Endothelial cell of hepatic sinusoid (primary cell): ENCODE measurements around the gene SDF2L1.
"Not testable (repeated sequence)": the region's sequence is repeated elsewhere in the genome, so short reads cannot be mapped to it uniquely, and the experiment has no call there.

Source experiments
- in situ Hi-C: cut with HindIII; loops from 2 replicates; pipeline ENCODE4 v1.10.0; 2017; ENCODE audit warnings: low sequenced_read_pairs

The SDF2L1 gene, protein sequence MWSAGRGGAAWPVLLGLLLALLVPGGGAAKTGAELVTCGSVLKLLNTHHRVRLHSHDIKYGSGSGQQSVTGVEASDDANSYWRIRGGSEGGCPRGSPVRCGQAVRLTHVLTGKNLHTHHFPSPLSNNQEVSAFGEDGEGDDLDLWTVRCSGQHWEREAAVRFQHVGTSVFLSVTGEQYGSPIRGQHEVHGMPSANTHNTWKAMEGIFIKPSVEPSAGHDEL

DNA sequence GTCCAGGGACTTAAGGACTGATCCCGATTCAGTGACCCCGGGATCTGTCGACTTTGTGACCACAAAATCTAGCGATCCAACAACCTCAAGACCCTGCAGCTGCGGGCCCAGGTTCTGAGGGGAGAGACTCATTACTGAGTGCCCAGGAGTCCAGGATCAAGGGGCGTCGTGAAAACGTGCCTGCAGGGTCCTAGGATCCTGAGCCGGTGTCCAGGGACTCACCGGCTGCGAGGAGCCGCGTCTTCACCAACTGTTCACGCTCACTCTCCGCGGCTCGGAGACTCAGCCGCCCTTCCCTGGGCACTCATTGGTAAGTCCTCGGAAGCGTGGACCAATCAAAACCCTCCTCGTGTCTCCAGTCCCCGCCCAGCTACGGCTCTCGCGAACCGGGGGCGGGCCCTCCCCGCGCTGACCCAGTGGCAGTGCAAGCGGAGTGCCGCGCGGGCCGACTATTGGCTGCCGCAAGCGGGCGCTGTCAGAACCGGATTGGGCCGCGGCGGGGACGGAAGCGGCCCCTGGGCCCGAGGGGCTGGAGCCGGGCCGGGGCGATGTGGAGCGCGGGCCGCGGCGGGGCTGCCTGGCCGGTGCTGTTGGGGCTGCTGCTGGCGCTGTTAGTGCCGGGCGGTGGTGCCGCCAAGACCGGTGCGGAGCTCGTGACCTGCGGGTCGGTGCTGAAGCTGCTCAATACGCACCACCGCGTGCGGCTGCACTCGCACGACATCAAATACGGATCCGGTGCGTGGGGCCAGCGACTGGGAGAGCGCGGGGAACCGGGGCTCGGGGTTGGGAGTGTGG, at the start of gene SDF2L1:
Gene SDF2L1 (plus strand): TSS at position 514 of the 795 bp plus-strand sequence. CDS start 35 bp downstream, at position 549.
- in situ Hi-C loops = no loop called here

DNA sequence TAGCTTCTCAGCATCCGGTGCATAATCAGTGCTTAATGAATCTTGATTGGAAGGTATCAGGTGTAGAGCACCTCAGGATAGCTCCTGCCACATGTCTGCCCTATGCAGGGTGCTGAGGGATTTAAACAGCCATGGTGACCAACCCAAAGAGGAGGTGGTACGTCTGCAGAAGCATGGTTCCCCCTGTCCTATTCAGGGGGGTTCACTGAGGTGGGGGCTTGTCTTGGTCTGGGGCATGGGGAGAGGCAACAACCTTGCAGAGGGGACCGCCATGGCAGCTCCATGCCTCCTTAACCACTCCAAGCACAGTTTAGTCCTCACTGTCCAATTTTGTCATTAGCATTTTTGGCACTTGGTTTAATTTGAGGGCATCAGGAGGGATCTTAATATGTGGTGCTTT, 49.7 kb upstream of the SDF2L1 start:
- in situ Hi-C loops = no loop called here

DNA sequence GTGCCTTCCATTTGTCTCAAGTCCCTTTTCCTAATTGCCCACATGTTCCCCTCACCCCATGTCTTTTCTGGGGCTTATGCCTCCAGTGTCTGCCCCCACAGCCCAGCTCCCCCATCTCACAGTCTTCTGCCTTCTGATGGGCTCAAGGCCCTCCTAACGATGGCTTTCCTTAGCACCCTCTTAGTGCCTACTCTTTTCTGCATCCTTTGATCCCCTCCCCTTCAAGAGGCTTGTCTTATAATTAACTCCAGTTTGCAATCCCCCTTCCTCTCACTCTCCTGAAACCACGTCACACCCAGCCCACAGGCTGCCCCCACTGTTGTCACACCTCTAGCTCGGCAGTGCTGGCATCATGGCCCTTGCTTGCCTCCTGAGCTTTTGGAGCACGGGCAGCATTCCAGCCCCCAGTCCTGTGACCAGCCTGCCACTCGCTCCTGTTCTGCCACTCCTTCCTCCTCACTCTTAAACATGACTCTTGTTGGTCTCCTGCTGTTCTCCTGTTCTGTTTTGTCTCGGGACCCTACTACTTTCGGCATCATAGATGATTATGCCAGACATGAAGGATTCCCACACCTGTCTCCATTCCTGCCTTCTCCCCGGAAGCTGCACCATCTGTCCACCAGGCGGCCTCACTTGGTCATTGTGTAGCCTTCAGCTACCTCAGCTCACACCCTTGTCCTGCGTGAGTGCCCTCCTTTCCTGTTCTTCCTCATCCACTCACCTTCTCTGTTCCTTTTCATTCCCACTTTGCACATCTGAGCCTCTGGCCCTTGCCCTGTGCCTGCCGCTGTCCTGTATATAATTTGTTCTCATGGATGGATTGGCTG, 48.5 kb upstream of the SDF2L1 start:
- in situ Hi-C loops = no loop called here

DNA sequence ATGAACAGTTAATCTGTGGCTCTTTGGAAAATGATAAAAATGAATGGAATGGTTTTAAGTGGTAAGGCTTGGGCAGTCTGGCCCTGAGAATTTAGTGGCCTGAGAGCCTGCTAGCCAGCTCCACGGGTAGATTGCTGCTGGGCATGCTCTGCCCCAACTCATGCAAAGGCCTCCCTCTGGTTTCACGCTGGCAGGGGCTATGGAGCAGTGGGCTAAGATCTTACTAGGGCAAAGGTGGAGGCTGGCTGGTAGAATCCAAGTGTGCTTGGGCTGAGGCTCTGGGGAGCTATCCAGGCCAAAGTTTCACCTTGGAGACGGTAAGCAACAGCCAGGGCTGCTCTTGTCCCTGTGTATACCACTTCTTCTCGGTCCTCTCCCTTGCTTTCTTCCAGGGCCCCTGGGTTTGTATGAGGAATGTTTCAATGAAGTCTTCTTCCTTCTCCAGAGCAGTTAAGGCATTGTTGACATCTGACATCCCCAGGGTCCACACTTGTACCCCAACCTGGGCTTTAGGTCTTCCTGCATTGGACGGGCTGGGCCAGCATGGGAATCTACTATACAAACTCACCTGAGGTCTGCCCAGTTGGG, 47.1 kb upstream of the SDF2L1 start:
- in situ Hi-C loops = no loop called here

DNA sequence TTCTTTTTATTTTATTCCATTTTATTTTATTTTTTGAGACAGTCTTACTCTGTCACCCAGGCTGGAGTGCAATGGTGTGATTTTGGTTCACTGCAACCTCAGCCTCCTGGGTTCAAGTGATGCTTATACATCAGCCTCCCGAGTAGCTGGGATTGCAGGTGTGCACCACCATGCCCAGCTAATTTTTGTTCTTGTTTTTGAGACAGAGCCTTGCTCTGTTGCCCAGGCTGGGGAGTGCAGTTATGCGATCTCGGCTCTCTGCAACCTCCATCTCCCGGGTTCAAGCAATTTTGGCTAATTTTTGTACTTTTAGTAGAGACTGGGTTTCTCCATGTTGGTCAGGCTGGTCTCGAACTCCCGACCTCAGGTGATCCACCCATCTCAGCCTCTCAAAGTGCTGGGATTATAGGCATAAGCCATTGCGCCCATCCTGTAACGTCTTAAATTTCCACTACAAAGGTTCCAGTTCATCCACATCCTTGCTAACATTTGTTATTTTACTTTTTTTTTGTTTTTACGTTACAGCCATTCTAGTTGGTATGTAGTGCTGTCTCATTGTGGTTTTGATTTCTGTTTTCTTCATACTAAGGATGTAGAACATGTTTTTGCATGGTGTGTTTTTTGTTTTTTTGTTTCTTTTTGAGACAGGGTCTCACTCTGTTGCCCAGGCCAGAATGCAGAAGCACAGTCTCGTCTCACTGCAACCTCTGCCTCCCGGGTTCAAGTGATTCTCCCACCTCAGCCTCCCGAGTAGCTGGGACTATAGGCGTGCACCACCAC, 45.6 kb upstream of the SDF2L1 start:
- in situ Hi-C loops = not testable (repeated sequence)

DNA sequence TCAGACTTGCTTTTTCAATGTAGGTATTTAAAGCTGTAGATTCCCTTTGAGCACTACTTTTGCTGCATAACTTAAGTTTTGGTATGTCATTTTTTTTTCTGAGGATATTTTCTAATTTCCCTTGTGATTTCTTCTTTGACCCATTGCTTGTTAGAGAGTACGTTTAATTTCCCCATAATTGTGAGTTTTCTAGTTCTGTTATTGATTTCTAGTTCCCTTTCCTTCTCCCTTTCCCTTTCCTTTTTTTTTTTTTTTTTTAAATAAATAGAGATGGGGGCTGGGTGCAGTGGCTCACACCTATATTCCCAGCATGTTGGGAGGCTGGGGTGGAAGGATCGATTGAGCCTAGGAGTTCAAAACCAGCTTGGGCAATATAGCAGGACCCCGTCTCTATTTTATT, 43.8 kb upstream of the SDF2L1 start:
- in situ Hi-C loops = no loop called here

DNA sequence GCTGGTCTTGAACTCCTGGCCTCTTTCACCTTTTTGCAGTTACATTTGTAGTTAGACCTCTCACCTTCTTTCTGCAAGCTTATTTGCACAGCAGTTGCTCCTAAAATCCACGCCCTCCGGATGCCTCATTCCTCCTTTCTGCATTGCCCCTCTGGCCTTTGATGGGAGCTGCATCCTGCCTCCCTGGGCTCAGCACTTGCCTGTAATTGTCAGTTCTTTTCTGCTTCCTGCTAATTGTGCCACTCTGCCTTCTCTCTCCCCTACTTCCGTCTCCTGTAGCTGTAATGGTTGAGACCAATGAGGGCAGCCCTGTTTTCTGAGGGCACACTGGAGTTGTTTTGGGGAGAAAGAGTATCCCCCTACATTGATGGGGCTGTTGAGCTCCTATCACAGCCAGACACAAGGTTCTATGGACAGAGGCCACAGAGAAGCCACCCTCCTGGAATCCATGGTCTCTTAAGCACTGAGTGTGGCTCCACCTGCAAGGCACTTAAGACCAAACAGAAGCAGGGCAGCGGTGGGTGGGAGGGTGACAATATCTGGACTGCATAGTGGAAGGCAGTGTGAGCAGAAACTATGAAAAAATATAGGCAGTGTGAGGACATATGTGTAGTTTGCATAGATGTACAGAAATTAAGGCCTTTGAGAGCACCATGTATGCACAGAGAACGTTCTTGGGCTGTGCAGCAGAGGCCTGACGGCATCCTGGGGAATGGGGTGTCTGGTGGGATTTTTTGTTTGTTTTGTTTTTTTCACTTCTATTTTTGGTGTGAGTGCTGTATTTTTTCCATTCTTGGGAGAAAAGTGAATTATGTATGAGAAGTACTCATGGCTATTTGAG, 42.8 kb upstream of the SDF2L1 start:
- in situ Hi-C loops = no loop called here

DNA sequence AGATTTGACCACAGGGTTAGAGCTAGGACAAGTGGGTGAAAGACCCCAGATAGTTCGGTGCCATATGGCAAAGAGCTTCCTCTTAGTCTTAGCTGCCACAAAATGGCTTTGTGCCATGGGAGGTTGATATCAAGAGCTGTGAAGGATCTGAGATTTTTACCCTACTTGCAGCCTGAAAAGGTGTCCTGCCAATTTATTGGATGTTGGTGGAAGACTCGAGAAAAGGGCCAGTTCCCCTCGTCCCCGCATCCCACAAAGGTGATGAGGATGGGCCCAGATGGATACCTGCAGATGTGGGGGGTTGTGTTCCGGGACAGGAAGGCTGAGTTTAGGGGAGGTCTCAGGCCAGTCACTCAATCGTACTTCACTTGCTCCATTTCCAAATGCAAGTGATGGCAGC, 39.5 kb upstream of the SDF2L1 start:
- in situ Hi-C loops = no loop called here

DNA sequence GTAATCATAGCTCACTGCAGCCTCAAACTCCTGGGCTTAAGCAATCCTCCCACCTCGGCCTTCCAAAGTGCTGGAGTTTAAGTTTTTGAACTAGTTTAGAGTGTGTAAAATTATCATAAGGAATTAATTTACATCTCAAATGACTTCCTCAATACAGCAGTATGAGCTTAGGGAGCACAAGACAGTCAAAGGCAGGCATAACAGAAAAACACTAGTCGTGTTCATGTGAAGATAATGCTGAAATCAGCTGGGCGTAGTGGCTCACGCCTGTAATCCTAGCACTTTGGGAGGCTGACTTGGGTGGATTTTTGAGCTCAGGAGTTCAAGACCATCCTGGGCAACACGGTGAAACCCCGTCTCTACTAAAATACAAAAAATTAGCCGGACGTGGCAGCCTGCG, 38.1 kb upstream of the SDF2L1 start:
- in situ Hi-C loops = no loop called here

DNA sequence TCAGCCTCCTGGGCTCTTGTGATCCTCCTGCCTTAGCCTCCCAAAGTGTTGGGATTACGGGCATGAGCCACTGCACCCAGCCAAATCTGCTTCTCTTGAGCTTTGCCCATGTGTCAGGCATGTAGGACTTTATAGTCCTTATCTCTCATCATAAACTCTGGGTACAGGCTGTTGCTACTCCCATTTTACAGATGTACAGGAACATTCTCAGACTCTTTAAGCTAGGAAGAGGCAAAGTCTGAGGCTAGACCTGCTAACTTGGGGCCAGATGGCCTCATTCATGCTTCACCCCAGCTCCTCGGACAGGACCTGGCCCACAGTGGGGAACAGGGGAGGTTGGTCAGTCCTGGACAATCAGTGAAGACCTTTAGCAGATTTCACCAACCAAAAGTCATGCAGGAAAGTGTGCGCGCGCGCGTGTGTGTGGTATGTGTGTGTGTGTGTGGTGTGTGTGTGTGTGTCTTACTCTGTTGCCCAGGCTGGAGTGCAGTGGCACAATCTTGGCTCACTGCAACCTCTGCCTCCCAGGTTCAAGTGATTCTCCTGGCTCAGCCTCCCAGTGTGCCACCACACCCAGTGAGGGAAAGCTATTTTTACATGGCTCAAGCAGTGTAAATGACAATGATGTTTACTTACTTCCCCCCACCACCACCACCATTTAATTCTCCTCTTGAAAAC, 36.1 kb upstream of the SDF2L1 start:
- in situ Hi-C loops = no loop called here

DNA sequence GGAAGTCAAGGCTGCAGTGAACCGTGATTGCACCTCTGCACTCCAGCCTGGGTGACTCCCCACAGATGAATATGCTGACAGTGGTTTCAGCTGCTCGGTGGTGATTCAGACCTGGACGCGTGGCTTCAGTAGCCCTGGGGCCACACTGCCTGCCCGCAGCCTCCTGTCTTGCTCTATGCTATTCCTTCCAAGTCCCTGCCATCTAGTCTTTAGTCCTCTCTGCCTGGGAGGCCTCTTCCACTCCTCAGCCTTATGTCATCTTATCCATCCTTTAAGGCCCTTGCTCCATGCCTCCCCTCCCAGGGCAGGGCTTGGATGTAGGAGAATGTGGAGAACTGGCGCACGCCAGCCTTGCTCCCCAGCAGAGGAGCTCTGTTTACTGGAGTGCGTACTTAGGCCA, 35.3 kb upstream of the SDF2L1 start:
- in situ Hi-C loops = no loop called here

DNA sequence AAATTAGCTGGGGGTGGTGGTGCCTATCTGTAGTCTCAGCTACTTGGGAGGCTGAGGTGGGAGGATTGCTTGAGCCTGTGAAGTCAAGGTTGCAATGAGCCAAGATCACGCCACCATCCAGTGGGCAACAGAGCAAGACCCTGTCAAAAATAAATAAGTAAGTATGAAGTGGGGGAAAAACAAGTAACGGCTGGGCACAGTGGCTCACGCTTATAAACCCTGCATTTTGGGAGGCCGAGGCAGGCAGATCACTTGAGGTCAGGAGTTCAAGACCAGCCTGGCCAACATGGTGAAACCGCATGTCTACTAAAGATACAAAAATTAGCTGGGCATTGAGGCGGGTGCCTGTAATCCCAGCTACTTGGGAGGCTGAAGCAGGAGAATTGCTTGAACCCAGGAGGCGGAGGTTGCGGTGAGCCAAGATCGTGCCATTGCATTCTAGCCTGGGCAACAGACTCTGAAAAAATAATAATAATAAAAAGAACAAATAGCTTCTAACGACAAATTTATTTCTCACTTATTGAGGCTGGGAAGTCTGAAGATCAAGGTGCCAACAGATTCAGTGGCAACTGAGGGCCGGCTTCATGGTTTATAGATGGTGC, 32.4 kb upstream of the SDF2L1 start:
- in situ Hi-C loops = not testable (repeated sequence)

DNA sequence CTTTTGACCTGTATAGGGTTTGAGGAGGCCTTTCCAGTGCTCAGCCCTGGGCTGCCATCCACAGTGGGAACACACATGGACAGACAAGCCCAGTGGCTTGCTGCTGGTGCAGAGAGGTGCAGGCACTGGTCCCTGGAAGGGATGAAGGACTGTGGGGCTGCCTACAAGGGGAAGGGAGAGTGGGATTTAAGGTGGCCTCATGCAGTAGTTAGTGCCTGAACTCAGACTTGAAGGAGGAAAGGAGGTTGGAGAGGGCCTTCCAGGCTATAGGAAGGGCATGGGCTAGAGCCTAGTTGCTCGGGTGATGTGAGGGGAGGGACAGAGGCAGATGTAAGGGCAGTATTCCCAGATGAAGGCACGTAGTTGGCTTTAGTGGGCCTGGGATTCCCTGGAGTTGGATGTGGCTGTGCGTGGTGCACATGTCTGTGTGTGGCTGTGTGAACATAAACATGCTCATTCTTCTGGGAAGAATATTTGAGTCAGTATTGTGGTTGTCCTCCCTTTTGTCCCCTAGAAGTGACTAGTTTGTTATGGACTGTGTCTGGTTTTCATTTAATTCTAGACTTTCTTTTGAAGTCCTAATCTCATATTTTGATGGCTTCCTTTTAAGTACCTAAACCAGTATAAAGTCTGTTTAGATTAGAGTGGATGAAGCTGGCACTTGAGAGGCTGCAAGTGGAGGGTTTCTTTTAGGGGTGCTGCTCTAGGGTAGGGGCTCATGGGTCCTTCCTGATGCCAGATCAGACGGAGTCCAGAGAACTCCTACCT, 30.7 kb upstream of the SDF2L1 start:
- in situ Hi-C loops = no loop called here

DNA sequence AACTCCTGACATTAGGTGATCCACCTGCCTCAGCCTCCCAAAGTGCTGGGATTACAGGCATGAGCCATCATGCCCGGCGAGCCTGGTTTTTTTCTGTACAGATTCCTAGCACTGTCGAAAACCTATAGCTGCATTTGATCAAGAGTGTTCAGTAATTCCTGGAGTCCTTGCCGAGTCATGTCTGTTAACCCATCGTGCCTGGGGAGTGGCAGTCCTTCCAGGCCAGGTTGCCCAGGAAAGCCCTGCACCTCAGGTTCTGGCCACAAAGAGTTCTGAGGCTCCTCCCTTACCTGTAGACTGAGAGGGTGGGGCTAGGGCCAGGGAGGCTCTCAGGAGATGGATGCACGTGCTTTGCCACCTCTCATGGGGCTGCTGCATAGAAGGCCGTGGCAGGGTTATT, 29.2 kb upstream of the SDF2L1 start:
- in situ Hi-C loops = no loop called here

DNA sequence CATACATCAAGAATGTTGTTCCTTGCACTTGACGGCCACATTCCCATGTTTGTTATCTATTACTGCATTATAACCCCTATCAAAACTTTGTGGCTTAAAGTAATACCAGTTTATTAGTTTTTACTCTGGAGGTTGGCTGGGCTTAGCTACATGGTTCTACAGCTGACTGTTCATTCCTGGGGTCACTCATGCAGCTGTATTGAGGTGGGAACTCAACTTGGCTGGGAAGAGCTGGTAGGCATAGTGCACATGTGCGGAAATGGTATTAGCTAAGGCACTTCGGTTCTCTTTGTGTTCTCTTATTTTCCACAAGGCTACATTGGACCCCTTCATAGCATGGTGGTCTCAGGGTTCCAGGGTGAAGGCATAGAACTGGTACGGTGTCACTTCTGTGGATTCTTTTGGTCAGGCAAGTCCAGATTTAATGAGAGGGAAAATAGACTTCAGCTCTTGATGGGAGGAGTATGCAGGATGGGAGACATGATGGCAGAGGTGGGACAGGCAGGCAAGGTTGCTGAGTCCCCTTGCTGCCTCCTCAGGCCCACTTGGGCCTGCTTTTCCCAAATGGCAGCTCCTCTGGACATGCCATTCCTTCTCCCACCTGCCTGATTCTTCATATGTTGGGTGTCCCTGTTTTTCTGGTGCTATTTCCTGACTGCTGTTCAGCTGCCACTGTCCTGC, 28.4 kb upstream of the SDF2L1 start:
- in situ Hi-C loops = no loop called here

DNA sequence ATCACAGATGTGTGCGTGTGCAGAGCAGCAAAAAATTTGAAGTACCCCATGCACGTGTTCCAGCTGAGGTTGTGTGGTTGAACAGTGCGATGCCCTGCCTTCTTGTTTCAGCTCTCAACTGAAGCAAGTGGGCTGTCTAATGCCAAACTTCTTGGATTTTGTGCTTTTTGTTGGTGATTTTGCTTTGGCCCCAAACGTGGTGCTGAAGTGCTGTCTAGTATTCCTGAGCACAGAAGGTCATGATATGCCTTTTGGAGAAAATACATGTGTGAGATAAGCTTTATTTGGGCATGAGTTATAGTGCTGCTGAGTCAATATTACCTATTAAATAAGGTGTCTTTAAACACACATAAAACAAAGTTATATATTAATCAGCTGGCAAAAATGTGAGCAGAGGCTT, 26.4 kb upstream of the SDF2L1 start:
- in situ Hi-C loops = no loop called here

DNA sequence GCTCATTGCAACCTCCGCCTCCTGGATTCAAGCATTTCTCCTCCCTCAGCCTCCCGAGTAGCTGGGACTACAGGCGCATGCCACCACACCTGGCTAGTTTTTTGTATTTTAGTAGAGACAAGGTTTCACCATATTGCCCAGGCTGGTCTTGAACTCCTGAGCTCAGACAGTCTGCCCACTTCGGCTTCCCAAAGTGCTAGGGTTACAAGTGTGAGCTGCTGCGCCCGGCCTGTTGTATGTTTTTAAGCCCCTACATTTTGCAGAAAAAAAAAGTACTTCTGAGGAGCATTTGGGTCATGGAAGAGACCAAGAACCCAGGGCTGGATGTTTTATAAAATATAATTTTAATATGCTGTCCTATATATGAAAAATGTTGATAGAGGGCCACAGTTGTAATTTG, 24.8 kb upstream of the SDF2L1 start:
- in situ Hi-C loops = not testable (repeated sequence)
